HFFc6 (cell line): ENCODE results near the gene KCNK16. TPM values are rescaled to one million over a fixed set of nuclear protein-coding genes. Genes with fewer than 3 reads are reported as not detected.

ENCODE experiments used
- DNase-seq: peaks from one replicate; pipeline ENCODE4 v3.0.0-alpha.2; 2018
- H3K27ac Mint-ChIP-seq: 2 replicates; pipeline ENCODE4 v1.8.0; 2020; ENCODE audit warnings: mild to moderate bottlenecking, mixed read lengths
- H3K27me3 Mint-ChIP-seq: 2 replicates; pipeline ENCODE4 v1.8.0; 2021; ENCODE audit warnings: mild to moderate bottlenecking, moderate library complexity, mixed read lengths; ENCODE audit not compliant: insufficient read depth
- H3K36me3 Mint-ChIP-seq: 2 replicates; pipeline ENCODE4 v1.8.0; 2021; ENCODE audit warnings: low read depth, mixed read lengths
- H3K4me1 Mint-ChIP-seq: 2 replicates; pipeline ENCODE4 v1.8.0; 2020; ENCODE audit warnings: low read depth, mixed read lengths
- H3K4me3 Mint-ChIP-seq: 2 replicates; pipeline ENCODE4 v1.8.0; 2020; ENCODE audit warnings: mild to moderate bottlenecking, moderate library complexity, mixed read lengths
- H3K9me3 Mint-ChIP-seq: 2 replicates; pipeline ENCODE4 v1.8.0; 2020; ENCODE audit warnings: mild to moderate bottlenecking, mixed read lengths
- CTCF ChIP-seq: fragments of 200-600 bp; sonication (generic); IDR thresholded peaks from 2 replicates; pipeline ENCODE4 v1.5.0; 2021; ENCODE audit warnings: antibody characterized with exemption, mild to moderate bottlenecking
- total RNA-seq, 6 experiments: library from RNA; stranded (reverse); fragmentation: NEBNext Ultra II Directional; extraction: Animal tissue kit (Norgen Biotek cat#: 25700); gene quantifications; 2 replicates in 1 of 6; 3 replicates in 5 of 6; pipeline ENCODE4 v1.2.3, GENCODE V29; 2021

Gene KCNK16
- total RNA-seq, 6 experiments from 2014 or later: not detected

GRCh38 chr6:39347206-39347605, 24.7 kb upstream of the KCNK16 start:
- no peaks in the 10 kb centered on the region for H3K36me3 Mint-ChIP-seq
- no peak overlapping the region for H3K4me3 Mint-ChIP-seq
- no peak for DNase-seq
- H3K9me3 Mint-ChIP-seq: no peaks in the 10 kb centered on the region
- H3K27me3 Mint-ChIP-seq: peaks cover 5% of the 10 kb centered on the region
- TF ChIP-seq CTCF: no peak
- H3K27ac Mint-ChIP-seq: no peak overlapping the region
- H3K4me1 Mint-ChIP-seq: no peaks in the 10 kb centered on the region

DNA sequence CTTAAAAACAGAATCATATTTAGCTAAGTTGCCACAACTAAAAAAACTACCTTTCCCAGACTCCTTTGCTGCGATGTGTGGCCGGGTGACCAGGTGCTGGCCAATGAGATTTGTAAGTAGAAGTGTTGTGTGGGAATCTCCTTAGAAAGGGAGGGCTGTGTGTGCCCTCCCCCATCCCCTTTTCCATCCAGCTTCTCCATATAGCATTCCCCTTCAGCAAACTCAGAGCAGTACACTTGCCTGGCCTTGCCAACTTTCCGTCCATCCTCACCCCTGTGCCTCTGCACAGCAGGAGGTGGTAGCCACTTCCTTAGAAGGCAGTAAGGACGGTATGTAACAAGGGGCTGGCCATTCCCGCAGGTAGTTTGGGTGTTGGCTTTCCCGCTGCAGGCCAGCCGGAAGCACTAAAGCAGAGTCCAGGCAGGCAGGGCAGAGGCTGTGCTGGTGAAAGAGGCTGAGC, 22.3 kb upstream of the KCNK16 start:
- TF ChIP-seq CTCF: no peak
- Mint-ChIP-seq H3K9me3 (no peaks in the 10 kb centered on the region), H3K4me1 (no peaks in the 10 kb centered on the region), H3K27me3 (peaks cover 5% of the 10 kb centered on the region), H3K36me3 (no peaks in the 10 kb centered on the region), H3K4me3 (no peak overlapping the region), H3K27ac (no peak overlapping the region)
- DNase-seq: no peak

- no peaks in the 10 kb centered on the region for H3K36me3 Mint-ChIP-seq
- DNase-seq: no peak
- H3K4me1 Mint-ChIP-seq: no peaks in the 10 kb centered on the region
- H3K27me3 Mint-ChIP-seq: peaks cover 10% of the 10 kb centered on the region; the same call in 1 of the 2 replicates
- no peak overlapping the region for H3K4me3 Mint-ChIP-seq
- no peak overlapping the region for H3K27ac Mint-ChIP-seq
- TF ChIP-seq CTCF: no peak
- H3K9me3 Mint-ChIP-seq: no peaks in the 10 kb centered on the region
Measured at GRCh38 chr6:39343396-39343870, 20.9 kb upstream of the KCNK16 start.

GRCh38 chr6:39342692-39343395, 20.3 kb upstream of the KCNK16 start:
- TF ChIP-seq CTCF: no peak
- DNase-seq: no peak
- Mint-ChIP-seq H3K4me3 (no peak overlapping the region), H3K27ac (no peak overlapping the region), H3K27me3 (peaks cover 10% of the 10 kb centered on the region; the same call in 1 of the 2 replicates), H3K9me3 (no peaks in the 10 kb centered on the region), H3K36me3 (no peaks in the 10 kb centered on the region), H3K4me1 (no peaks in the 10 kb centered on the region)

DNA sequence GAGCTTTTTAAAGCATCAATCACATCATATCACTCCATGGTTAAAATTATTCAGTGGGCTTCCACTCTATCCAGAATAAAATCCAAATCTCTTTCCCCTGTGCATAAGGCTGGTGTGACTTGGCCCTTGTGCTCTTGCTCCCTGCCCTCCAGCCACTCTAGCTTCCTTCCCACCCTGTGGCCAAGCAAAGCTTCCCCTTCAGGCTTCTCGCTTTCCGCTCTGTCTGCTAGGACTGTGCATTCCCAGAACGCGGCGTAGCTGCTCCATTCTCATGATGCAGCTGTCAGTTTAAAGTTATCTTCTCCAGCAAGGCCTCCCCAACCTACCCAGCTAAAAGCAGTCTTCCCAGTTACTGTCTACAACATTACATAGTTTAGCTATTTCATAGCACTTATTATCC, 19.4 kb upstream of the KCNK16 start:
- Mint-ChIP-seq H3K36me3 (no peaks in the 10 kb centered on the region), H3K4me3 (no peak overlapping the region), H3K9me3 (no peaks in the 10 kb centered on the region), H3K27me3 (peaks cover 7% of the 10 kb centered on the region; the same call in 1 of the 2 replicates), H3K27ac (no peak overlapping the region), H3K4me1 (no peaks in the 10 kb centered on the region)
- DNase-seq: no peak
- TF ChIP-seq CTCF: no peak
